T47D (cell line): Measurements from ENCODE around the gene KCNC2.

Experiments
- DNase-seq, 2 experiments: peaks; one replicate each; pipeline versions ENCODE4 v3.0.0 to v3.0.0-alpha.2; 2011 to 2012; ENCODE audit warnings: low read depth in 1 of 2, low spot score in 1 of 2
- JUND ChIP-seq: IDR thresholded peaks from 2 replicates; pipeline ENCODE4 v1.6.1; 2012; ENCODE audit warnings: low read depth
- in situ Hi-C: cut with HindIII; loops from 2 replicates; pipeline ENCODE4 v1.10.0; 2016; ENCODE audit warnings: low sequenced_read_pairs, low pct_unique_long_range_greater_than_20kb

Gene KCNC2

GRCh38 chr12:75139196-75139595, 70.4 kb downstream of the KCNC2 start:
- TF ChIP-seq JUND: no peak
- in situ Hi-C loops: no loop called here
- DNase-seq: no peak

- TF ChIP-seq JUND: no peak
- no peak for DNase-seq
- in situ Hi-C loops: no loop called here
These were observed 71.7 kb downstream of the KCNC2 start for GRCh38 chr12:75137896-75138295.

- in situ Hi-C loops: no loop called here
These were observed 74.6 kb downstream of the KCNC2 start for GRCh38 chr12:75135026-75135425.

DNA sequence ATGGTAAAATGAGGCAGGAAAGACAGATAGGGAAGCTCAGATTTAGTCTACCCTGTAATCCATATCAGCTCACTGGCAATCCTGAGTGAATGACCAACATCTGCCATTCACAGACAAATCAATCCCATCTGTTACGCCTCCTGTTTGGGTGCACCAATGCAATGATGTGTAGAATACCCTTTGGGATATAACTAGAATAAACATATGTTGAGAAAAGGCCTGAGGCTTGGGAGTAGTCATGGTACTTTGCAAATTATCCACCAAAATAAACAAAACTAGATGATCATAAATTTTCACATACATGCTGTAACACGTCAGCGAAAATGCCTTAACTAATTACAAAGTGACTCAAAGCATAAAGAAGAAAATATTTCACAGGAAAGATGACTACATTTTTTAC, 78.8 kb downstream of the KCNC2 start:
- no peak for TF ChIP-seq JUND
- in situ Hi-C loops: no loop called here
- DNase-seq: peak in 1 of 2 experiments; percentile 8

More at GRCh38 chr12:75135026-75135425, 74.6 kb downstream of the KCNC2 start:
- no peak for DNase-seq
- TF ChIP-seq JUND: no peak

DNA sequence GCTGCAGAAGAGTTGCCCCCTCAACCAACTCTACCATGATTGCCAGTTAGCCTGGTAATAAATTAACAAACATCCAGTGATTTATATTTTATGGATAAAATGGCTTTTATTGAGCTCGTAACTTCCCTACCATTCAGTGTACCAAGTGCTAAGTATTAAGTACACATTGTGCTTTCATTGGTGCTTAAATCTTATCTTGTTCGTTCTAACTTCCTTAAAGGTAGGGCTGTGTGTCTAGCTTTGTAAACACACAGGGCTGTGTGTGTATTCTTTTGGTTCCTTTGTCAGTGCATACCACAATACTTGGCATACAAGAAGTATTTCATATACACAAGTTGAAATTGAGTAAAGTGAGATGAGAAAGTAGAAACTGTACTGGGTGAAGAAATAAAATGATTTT, 80.4 kb downstream of the KCNC2 start:
- DNase-seq: peak in 1 of 2 experiments; percentile 46
- TF ChIP-seq JUND: no peak
- in situ Hi-C loops: no loop called here

- DNase-seq: no peak
- TF ChIP-seq JUND: no peak
- in situ Hi-C loops: no loop called here
These were observed 88.5 kb downstream of the KCNC2 start for GRCh38 chr12:75121036-75121705.

GRCh38 chr12:75120311-75120711, 89.3 kb downstream of the KCNC2 start:
- no peak for TF ChIP-seq JUND
- no peak for DNase-seq
- in situ Hi-C loops: no loop called here

GRCh38 chr12:75116646-75117198, 92.9 kb downstream of the KCNC2 start:
- TF ChIP-seq JUND: no peak
- no peak for DNase-seq
- in situ Hi-C loops: no loop called here

- TF ChIP-seq JUND: no peak
- in situ Hi-C loops: no loop called here
These were observed 93.9 kb downstream of the KCNC2 start for GRCh38 chr12:75115748-75116147.

GRCh38 chr12:75103822-75104221, 105.8 kb downstream of the KCNC2 start:
- in situ Hi-C loops: no loop called here
- TF ChIP-seq JUND: no peak
- DNase-seq: no peak

More at GRCh38 chr12:75115748-75116147, 93.9 kb downstream of the KCNC2 start:
- no peak for DNase-seq

GRCh38 chr12:75101781-75102180, 107.9 kb downstream of the KCNC2 start:
- no peak for TF ChIP-seq JUND
- DNase-seq: no peak
- in situ Hi-C loops: no loop called here

GRCh38 chr12:75099210-75099609, 110.4 kb downstream of the KCNC2 start:
- in situ Hi-C loops: no loop called here
- TF ChIP-seq JUND: no peak
- DNase-seq: no peak

- no peak for TF ChIP-seq JUND
- DNase-seq: no peak
- in situ Hi-C loops: no loop called here
These were observed 112.6 kb downstream of the KCNC2 start for GRCh38 chr12:75097003-75097402.

DNA sequence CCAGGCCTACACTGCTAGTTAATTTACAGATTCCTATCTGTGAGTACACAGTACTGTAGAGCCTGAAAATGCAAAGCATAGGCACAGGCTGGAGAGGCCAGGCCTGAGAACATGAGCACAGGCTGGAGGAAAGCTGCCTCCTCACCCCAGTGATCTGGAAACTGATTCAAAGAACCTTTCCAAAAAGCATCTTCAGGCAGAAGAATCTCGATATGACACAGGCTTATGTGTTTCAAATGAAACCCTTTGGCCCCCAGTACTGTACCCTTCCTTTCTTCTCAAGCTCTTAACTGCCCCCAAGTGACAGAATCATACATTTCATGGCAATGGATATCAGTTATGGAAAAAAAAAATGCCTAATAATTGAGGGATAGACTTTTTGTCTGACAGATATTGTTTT, 122.0 kb downstream of the KCNC2 start:
- DNase-seq: peak in 1 of 2 experiments; percentile 22
- in situ Hi-C loops: no loop called here
- no peak for TF ChIP-seq JUND
